Measurements from ENCODE around the gene DNAJC17.

Gene DNAJC17

GRCh38 chr15:40737048-40737447, 70.2 kb downstream of the DNAJC17 start:
- no peak for DNase-seq
- ATAC-seq = no peak

- DNase-seq (no peak), ATAC-seq (no peak)
Measured at GRCh38 chr15:40736575-40736974, 70.7 kb downstream of the DNAJC17 start.

- ATAC-seq = no peak
- DNase-seq = no peak
Measured at GRCh38 chr15:40731034-40731433, 76.2 kb downstream of the DNAJC17 start.

GRCh38 chr15:40723919-40724318, 83.4 kb downstream of the DNAJC17 start:
- DNase-seq (no peak), ATAC-seq (no peak)

- no peak for DNase-seq
- peak; percentile 57 for ATAC-seq
Measured at GRCh38 chr15:40722934-40723333, 84.3 kb downstream of the DNAJC17 start.

GRCh38 chr15:40722354-40722753, 84.9 kb downstream of the DNAJC17 start:
- DNase-seq (no peak), ATAC-seq (peak; percentile 61)

GRCh38 chr15:40721701-40722100, 85.6 kb downstream of the DNAJC17 start:
- ATAC-seq (no peak), DNase-seq (no peak)

GRCh38 chr15:40716165-40716564, 91.1 kb downstream of the DNAJC17 start:
- DNase-seq = no peak
- ATAC-seq = no peak

Data from stimulated activated naive CD8-positive, alpha-beta T cell treated with anti-CD3 and anti-CD28 coated beads, Interleukin-15, Interleukin-2, amounts not matched to agents 100 U/mL and 50 U/mL, for 24 hours (primary cell).